Cardiac muscle cell (in vitro differentiated cells and primary cell): ENCODE results near the gene SLC27A2. TPM values are rescaled to one million over a fixed set of nuclear protein-coding genes. Genes with fewer than 3 reads are reported as not detected.

Experiments
- DNase-seq, 2 donors: peaks; one replicate each; pipeline versions ENCODE4 v3.0.0 to v3.0.0-alpha.2; 2010 to 2017; ENCODE audit warnings: low read depth in 1 of 2, low spot score in 1 of 2
- H3K27ac ChIP-seq: fragments of 200-600 bp; sonication (generic); 2 replicates; pipeline ENCODE4 v1.5.1; 2016
- H3K27me3 ChIP-seq: fragments of 200-600 bp; sonication (generic); 2 replicates; pipeline ENCODE4 v1.6.0; 2016; ENCODE audit warnings: control low read depth
- H3K36me3 ChIP-seq: fragments of 200-600 bp; sonication (generic); 2 replicates; pipeline ENCODE4 v1.5.1; 2016; ENCODE audit warnings: control low read depth
- H3K4me1 ChIP-seq: fragments of 200-600 bp; sonication (generic); 2 replicates; pipeline ENCODE4 v1.8.1; 2017; ENCODE audit warnings: low read depth, mild to moderate bottlenecking, mixed run types
- H3K4me3 ChIP-seq: fragments of 200-600 bp; sonication (generic); 2 replicates; pipeline ENCODE4 v1.5.1; 2016; ENCODE audit warnings: mild to moderate bottlenecking
- H3K9me3 ChIP-seq: fragments of 200-600 bp; sonication (generic); 2 replicates; pipeline ENCODE4 v1.5.1; 2017; ENCODE audit warnings: low read depth, mild to moderate bottlenecking, control low read depth
- CTCF ChIP-seq: IDR thresholded peaks from 2 replicates; pipeline ENCODE4 v1.5.1; 2012; ENCODE audit warnings: low read depth, mild to moderate bottlenecking, low read length
- polyA plus RNA-seq: library from polyadenylated mRNA; unstranded; fragments of >200 nt; fragmentation: Nextera tagmentation; extraction: Ambion mirVana; gene quantifications from 2 replicates; pipeline ENCODE4 v1.2.1, GENCODE V29; 2016
- total RNA-seq: library from RNA; depleted of rRNA; stranded (reverse); fragments of >200 nt; gene quantifications from 2 replicates; pipeline ENCODE4 v1.2.3, GENCODE V29; 2016

The SLC27A2 gene
- total and polyA plus RNA-seq, 2 experiments from 2014 or later = not detected

- no peak for TF ChIP-seq CTCF
- no peaks in the 10 kb centered on the region for H3K36me3 ChIP-seq
- DNase-seq = no peak
Observed at GRCh38 chr15:50225938-50226337, 43.9 kb downstream of the SLC27A2 start.

GRCh38 chr15:50227076-50227475 is 45.1 kb downstream of the SLC27A2 start:
- Histone ChIP-seq H3K27me3 (peaks cover 46% of the 10 kb centered on the region), H3K36me3 (no peaks in the 10 kb centered on the region), H3K27ac (no peak overlapping the region), H3K4me1 (no peaks in the 10 kb centered on the region), H3K9me3 (no peaks in the 10 kb centered on the region), H3K4me3 (no peak overlapping the region)
- DNase-seq = peak in 1 of 2 donors; percentile 16
- no peak for TF ChIP-seq CTCF

More at GRCh38 chr15:50225938-50226337, 43.9 kb downstream of the SLC27A2 start:
- Histone ChIP-seq H3K27me3 (peaks cover 53% of the 10 kb centered on the region), H3K27ac (no peak overlapping the region), H3K4me3 (no peak overlapping the region), H3K4me1 (no peaks in the 10 kb centered on the region), H3K9me3 (no peaks in the 10 kb centered on the region)

DNA sequence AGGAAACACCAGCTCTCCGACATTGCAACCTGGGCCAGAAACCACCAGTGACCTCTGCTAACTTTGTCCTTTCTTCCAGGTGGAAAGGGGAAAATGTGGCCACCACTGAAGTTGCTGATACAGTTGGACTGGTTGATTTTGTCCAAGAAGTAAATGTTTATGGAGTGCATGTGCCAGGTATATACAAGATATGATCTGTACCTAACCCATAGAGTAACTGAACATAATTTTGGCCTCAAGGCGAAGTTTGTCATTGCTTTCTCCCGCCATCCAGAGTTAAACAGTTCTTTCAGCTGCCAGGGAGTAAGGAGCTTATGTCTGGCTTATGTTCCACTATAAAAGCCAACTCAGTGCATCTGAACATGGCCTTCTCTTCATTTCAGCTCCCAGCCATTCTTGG is 46.9 kb downstream of the SLC27A2 start:
- Histone ChIP-seq H3K9me3 (no peaks in the 10 kb centered on the region), H3K4me1 (no peaks in the 10 kb centered on the region), H3K27ac (no peak overlapping the region), H3K36me3 (no peaks in the 10 kb centered on the region), H3K4me3 (no peak overlapping the region), H3K27me3 (peaks cover 32% of the 10 kb centered on the region)
- TF ChIP-seq CTCF = no peak
- no peak for DNase-seq

GRCh38 chr15:50229336-50229735 is 47.3 kb downstream of the SLC27A2 start:
- Histone ChIP-seq H3K27me3 (peaks cover 31% of the 10 kb centered on the region), H3K36me3 (no peaks in the 10 kb centered on the region), H3K4me3 (no peak overlapping the region), H3K27ac (no peak overlapping the region), H3K9me3 (no peaks in the 10 kb centered on the region), H3K4me1 (no peaks in the 10 kb centered on the region)
- no peak for TF ChIP-seq CTCF
- no peak for DNase-seq

- Histone ChIP-seq H3K27ac (no peak overlapping the region), H3K36me3 (no peaks in the 10 kb centered on the region), H3K9me3 (no peaks in the 10 kb centered on the region), H3K27me3 (peaks cover 40% of the 10 kb centered on the region), H3K4me3 (no peak overlapping the region), H3K4me1 (no peaks in the 10 kb centered on the region)
- no peak for TF ChIP-seq CTCF
- DNase-seq = no peak
Observed at GRCh38 chr15:50231761-50232160, 49.8 kb downstream of the SLC27A2 start.

DNA sequence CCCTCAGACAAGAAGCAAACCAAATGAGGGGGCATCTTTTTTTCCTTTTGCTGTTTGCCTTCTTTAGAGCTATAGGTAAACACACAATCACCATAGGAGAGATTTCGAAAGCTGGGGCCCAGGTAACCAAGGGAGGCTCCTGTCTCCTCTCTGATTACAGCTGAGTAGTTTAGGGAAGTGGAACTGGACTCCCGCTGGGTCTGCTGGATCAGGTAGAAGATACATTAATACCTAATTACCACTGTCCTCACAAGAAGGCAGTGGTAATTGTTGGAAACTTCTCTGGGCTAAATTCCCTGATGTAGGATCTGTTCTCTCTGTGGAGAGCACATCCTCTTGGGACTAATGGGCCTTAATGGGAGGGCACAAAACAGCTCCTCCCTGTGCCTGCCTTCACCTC is 50.8 kb downstream of the SLC27A2 start:
- Histone ChIP-seq H3K4me1 (no peaks in the 10 kb centered on the region), H3K27me3 (peaks cover 39% of the 10 kb centered on the region), H3K36me3 (no peaks in the 10 kb centered on the region), H3K27ac (no peak overlapping the region), H3K9me3 (no peaks in the 10 kb centered on the region), H3K4me3 (no peak overlapping the region)
- DNase-seq = no peak
- no peak for TF ChIP-seq CTCF
